ENCODE data around the gene BUD31.

BUD31 gene

DNA sequence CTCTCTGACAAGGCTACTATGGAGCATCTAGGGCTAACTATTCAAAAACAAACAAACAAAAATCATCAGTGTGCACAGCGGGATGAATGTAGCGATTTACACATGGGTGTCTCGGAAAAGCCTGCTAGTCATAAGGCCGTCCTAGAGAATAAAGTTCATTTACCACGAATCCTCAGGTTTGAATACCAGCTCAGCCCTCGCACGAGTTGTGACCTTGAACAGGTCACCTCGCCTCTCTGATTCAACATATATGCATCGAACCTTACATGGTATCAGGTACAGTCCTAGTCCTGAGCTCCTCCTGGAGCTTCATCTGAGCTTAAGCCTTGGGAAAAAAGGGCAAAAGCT, 56.6 kb downstream of the BUD31 start:
- TF ChIP-seq ARNTL (CRISPR knock-in tag; IDR thresholded peaks at IDR 0.05; ENCODE audit: borderline replicate concordance, low read depth) (no peak), ISL1 (CRISPR knock-in tag; IDR thresholded peaks at IDR 0.05) (no peak), OSR1 (CRISPR knock-in tag; IDR thresholded peaks at IDR 0.05) (no peak), ZNF70 (CRISPR knock-in tag; IDR thresholded peaks at IDR 0.05) (no peak), POU6F1 (CRISPR knock-in tag; IDR thresholded peaks at IDR 0.05; ENCODE audit: borderline replicate concordance, low read depth) (no peak), SNAI2 (CRISPR knock-in tag; IDR thresholded peaks at IDR 0.05) (no peak), ZNF8 (CRISPR knock-in tag; IDR thresholded peaks at IDR 0.05) (no peak)
- TF ChIP-seq, protein P1, sequence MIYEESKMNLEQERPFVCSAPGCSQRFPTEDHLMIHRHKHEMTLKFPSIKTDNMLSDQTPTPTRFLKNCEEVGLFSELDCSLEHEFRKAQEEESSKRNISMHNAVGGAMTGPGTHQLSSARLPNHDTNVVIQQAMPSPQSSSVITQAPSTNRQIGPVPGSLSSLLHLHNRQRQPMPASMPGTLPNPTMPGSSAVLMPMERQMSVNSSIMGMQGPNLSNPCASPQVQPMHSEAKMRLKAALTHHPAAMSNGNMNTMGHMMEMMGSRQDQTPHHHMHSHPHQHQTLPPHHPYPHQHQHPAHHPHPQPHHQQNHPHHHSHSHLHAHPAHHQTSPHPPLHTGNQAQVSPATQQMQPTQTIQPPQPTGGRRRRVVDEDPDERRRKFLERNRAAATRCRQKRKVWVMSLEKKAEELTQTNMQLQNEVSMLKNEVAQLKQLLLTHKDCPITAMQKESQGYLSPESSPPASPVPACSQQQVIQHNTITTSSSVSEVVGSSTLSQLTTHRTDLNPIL (CRISPR knock-in tag; IDR thresholded peaks at IDR 0.05; ENCODE audit: low read depth), result no peak
- ATAC-seq, result peak; percentile 21

- TF ChIP-seq ZC3H10 (CRISPR knock-in tag; IDR thresholded peaks at IDR 0.05), result no peak
- TF ChIP-seq CSDC2 (CRISPR knock-in tag; IDR thresholded peaks at IDR 0.05), result no peak
- no peak for TF ChIP-seq PATZ1 (CRISPR knock-in tag; IDR thresholded peaks at IDR 0.05; ENCODE audit: borderline replicate concordance)
- ATAC-seq, result no peak
Observed at GRCh38 chr7:99468336-99468918, 59.7 kb downstream of the BUD31 start.

Data from SK-N-SH treated with all-trans-retinoic acid at 6 μM for 48 hours (cell line).